GM19455 (cell line): ENCODE results near the gene BLACAT1.

Experiments used
- ATAC-seq: cut with Tn5 transposase; IDR thresholded peaks from one replicate; pipeline ENCODE4 v1.9.1; 2021; ENCODE audit not compliant: unreplicated experiment

BLACAT1 gene

GRCh38 chr1:205455581-205456382 is at the start of gene BLACAT1:
BLACAT1 (minus strand) TSS chr1:205456045.
- no peak for ATAC-seq

GRCh38 chr1:205505076-205505729 is 49.4 kb upstream of the BLACAT1 start:
- ATAC-seq, result no peak

GRCh38 chr1:205504311-205505075 is 48.6 kb upstream of the BLACAT1 start, which contains the start of gene CDK18:
CDK18 (plus strand) TSS chr1:205504669; CDS start chr1:205523168, 18,499 bp downstream.
- no peak for ATAC-seq

- ATAC-seq, result no peak
These were observed 47.1 kb upstream of the BLACAT1 start for GRCh38 chr1:205502992-205503391.

GRCh38 chr1:205502111-205502810 is 46.4 kb upstream of the BLACAT1 start:
- no peak for ATAC-seq

GRCh38 chr1:205500240-205501233 is 44.7 kb upstream of the BLACAT1 start:
- no peak for ATAC-seq

- ATAC-seq, result no peak
These were observed 43.9 kb upstream of the BLACAT1 start for GRCh38 chr1:205499789-205500188.

- no peak for ATAC-seq
These were observed 41.5 kb upstream of the BLACAT1 start for GRCh38 chr1:205497351-205497750.

- no peak for ATAC-seq
These were observed 40.8 kb upstream of the BLACAT1 start for GRCh38 chr1:205496661-205497060.

GRCh38 chr1:205495237-205495823 is 39.5 kb upstream of the BLACAT1 start:
- no peak for ATAC-seq

- ATAC-seq, result no peak
These were observed 38.3 kb upstream of the BLACAT1 start for GRCh38 chr1:205494115-205494514.

- no peak for ATAC-seq
These were observed 37.6 kb upstream of the BLACAT1 start for GRCh38 chr1:205493241-205494085.

- ATAC-seq, result no peak
These were observed 36.9 kb upstream of the BLACAT1 start for GRCh38 chr1:205492774-205493173.

- ATAC-seq, result no peak
These were observed 36.4 kb upstream of the BLACAT1 start for GRCh38 chr1:205492201-205492667.

GRCh38 chr1:205491794-205492193 is 35.9 kb upstream of the BLACAT1 start:
- ATAC-seq, result no peak

- ATAC-seq, result no peak
These were observed 32.4 kb upstream of the BLACAT1 start for GRCh38 chr1:205488074-205488723.

GRCh38 chr1:205486258-205486657 is 30.4 kb upstream of the BLACAT1 start:
- no peak for ATAC-seq
